HepG2 (cell line): Measurements from ENCODE around the gene PATZ1. TPM values are rescaled to one million over a fixed set of nuclear protein-coding genes. Genes with fewer than 3 reads are reported as not detected.
A peak's percentile ranks its signal among the peaks of the same experiment; 100 is the strongest.

Experiments used
- GATAD2A ChIP-seq: IDR thresholded peaks from 2 replicates; pipeline ENCODE4 v1.6.1; 2016
- MAFG ChIP-seq: sonication (generic); formaldehyde crosslinking; IDR thresholded peaks from 2 replicates; pipeline ENCODE4 v1.5.1; 2020; ENCODE audit warnings: mild to moderate bottlenecking, missing genetic modification reagents
- MXD3 ChIP-seq: IDR thresholded peaks from 2 replicates; pipeline ENCODE4 v1.6.1; 2016; ENCODE audit warnings: mild to moderate bottlenecking, missing biosample characterization, missing genetic modification reagents
- NFATC3 ChIP-seq: sonication (generic); formaldehyde crosslinking; IDR thresholded peaks from 2 replicates; pipeline ENCODE4 v1.5.1; 2020; ENCODE audit warnings: mild to moderate bottlenecking, missing genetic modification reagents
- PCBP2 ChIP-seq: fragments of 200-400 bp; formaldehyde crosslinking; optimal IDR thresholded peaks from 2 replicates; pipeline ENCODE3; 2018; ENCODE audit warnings: low read length, low read depth; ENCODE audit not compliant: poor library complexity, severe bottlenecking
- POLR2AphosphoS5 ChIP-seq: IDR thresholded peaks from 2 replicates; pipeline ENCODE4 v1.6.1; 2012; ENCODE audit warnings: low read depth, low read length
- PRDM10 ChIP-seq: sonication (generic); formaldehyde crosslinking; IDR thresholded peaks from 2 replicates; pipeline ENCODE4 v1.4.0; 2020; ENCODE audit warnings: low read depth, missing genetic modification reagents
- TCF7 ChIP-seq: sonication (generic); IDR thresholded peaks from 2 replicates; pipeline ENCODE4 v1.6.1; 2016; ENCODE audit warnings: antibody characterized with exemption, low read depth
- TFDP1 ChIP-seq: IDR thresholded peaks from 2 replicates; pipeline ENCODE4 v1.6.1; 2016; ENCODE audit warnings: missing compliant biosample characterization, missing genetic modification reagents, borderline replicate concordance
- ZBTB4 ChIP-seq: sonication (generic); formaldehyde crosslinking; IDR thresholded peaks from 2 replicates; pipeline ENCODE4 v1.4.0; 2020; ENCODE audit warnings: missing genetic modification reagents, mild to moderate bottlenecking, borderline replicate concordance
- ZFX ChIP-seq: sonication (generic); formaldehyde crosslinking; IDR thresholded peaks from 2 replicates; pipeline ENCODE4 v1.4.0; 2020; ENCODE audit warnings: mild to moderate bottlenecking, low read depth, missing genetic modification reagents, moderate library complexity
- ZHX1 ChIP-seq: sonication (generic); formaldehyde crosslinking; IDR thresholded peaks from 2 replicates; pipeline ENCODE4 v1.8.1; 2022; ENCODE audit warnings: low read depth, mild to moderate bottlenecking, missing genetic modification reagents
- ZMYM2 ChIP-seq: sonication (generic); formaldehyde crosslinking; IDR thresholded peaks from 2 replicates; pipeline ENCODE4 v1.8.0; 2022; ENCODE audit warnings: mild to moderate bottlenecking, missing genetic modification reagents
- ZMYM4 ChIP-seq: sonication (generic); formaldehyde crosslinking; IDR thresholded peaks from 2 replicates; pipeline ENCODE4 v1.8.1; 2023; ENCODE audit warnings: mild to moderate bottlenecking, missing genetic modification reagents
- ZNF354B ChIP-seq: sonication (generic); formaldehyde crosslinking; IDR thresholded peaks from 2 replicates; pipeline ENCODE4 v1.8.0; 2022; ENCODE audit warnings: mild to moderate bottlenecking, missing genetic modification reagents
- ZSCAN31 ChIP-seq: sonication (generic); formaldehyde crosslinking; IDR thresholded peaks from 2 replicates; pipeline ENCODE4 v1.5.0; 2020; ENCODE audit warnings: low read depth, mild to moderate bottlenecking, missing genetic modification reagents
- polyA plus RNA-seq, 8 experiments: library from polyadenylated mRNA; depleted of rRNA in 3 of 8; stranded (reverse) in 7 of 8; unstranded in 1 of 8; fragments of >200 nt; fragmentation: Illumina TruSeq in 4 of 8; extraction: Trizol in 4 of 8; gene quantifications; 2 replicates each; pipeline versions ENCODE4 v1.2.1 to v1.2.3, GENCODE V29; 2011 to 2016; ENCODE audit warnings: low read depth in 4 of 8, missing spikeins in 1 of 8, mixed read lengths in 1 of 8; ENCODE audit not compliant: insufficient read depth in 1 of 8
- total RNA-seq, 5 experiments: library from RNA; depleted of rRNA; stranded (reverse); fragments of >200 nt; fragmentation: Illumina TruSeq; extraction: Trizol; gene quantifications; 2 replicates each; pipeline ENCODE4 v1.2.3, GENCODE V29; 2016; ENCODE audit warnings: low read depth in 1 of 5

PATZ1 gene
- total and polyA plus RNA-seq, 2 of the 13 experiments (the other 11 are each of a cell fraction or from before 2014, with no cell fraction given): 24.9 to 30.5 TPM

- no peak for TF ChIP-seq ZBTB4
- TF ChIP-seq ZNF354B (CRISPR knock-in tag): no peak
- no peak for TF ChIP-seq ZHX1 (CRISPR knock-in tag)
- TF ChIP-seq ZMYM4 (CRISPR knock-in tag): no peak
- TF ChIP-seq MXD3 (CRISPR knock-in tag): no peak
- TF ChIP-seq TCF7: no peak
- TF ChIP-seq ZSCAN31 (CRISPR knock-in tag): 0 out of 2 replicates have a peak, but pooled peaks have one; percentile 21
- no peak for TF ChIP-seq NFATC3
- TF ChIP-seq ZFX (CRISPR knock-in tag): no peak; the same call in 1 of the 2 replicates
- no peak for TF ChIP-seq ZMYM2 (CRISPR knock-in tag)
- TF ChIP-seq MAFG (CRISPR knock-in tag): no peak
- TF ChIP-seq PRDM10: peak; percentile 64; the same call in 1 of the 2 replicates
- TF ChIP-seq POLR2AphosphoS5: peak; percentile 48
- TF ChIP-seq PCBP2: no peak
- peak; percentile 64; the same call in 1 of the 2 replicates for TF ChIP-seq TFDP1 (CRISPR knock-in tag)
- peak; percentile 39; the same call in 1 of the 2 replicates for TF ChIP-seq GATAD2A (CRISPR knock-in tag)
These were observed 1.3 kb upstream of the PATZ1 start (continued) for GRCh38 chr22:31347251-31348008.
